GM19372 (cell line): ENCODE data around the gene HIVEP2.

Source experiments
- ATAC-seq: cut with Tn5 transposase; IDR thresholded peaks from one replicate; pipeline ENCODE4 v1.9.1; 2021; ENCODE audit warnings: mild to moderate bottlenecking, low read depth, moderate library complexity; ENCODE audit not compliant: unreplicated experiment

The HIVEP2 gene

DNA sequence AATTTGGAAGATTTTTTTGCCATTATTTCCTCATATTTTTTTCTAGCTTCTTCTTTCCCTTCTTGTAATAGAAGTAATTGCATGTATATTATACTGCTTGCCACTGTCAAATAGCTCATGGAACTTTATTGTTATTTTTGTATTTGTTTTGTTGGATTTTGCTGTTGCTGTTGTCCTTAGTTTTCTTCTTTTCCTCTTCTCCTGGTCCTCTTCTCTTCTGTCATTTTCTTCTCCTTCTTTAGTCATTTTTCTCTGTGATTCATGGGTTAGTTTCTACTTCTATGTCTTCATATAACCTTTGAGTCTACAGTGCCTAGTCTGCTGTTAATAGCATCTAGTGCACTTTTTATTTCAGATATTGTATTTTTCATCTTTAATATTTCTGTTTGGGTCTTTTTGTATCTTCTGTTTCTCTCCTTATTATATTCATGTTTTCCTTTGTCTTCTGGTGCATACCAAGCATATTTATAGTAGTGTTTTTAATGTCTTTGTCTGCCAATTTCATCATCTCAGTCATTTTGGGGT, 226.2 kb downstream of the HIVEP2 start:
- no peak for ATAC-seq

DNA sequence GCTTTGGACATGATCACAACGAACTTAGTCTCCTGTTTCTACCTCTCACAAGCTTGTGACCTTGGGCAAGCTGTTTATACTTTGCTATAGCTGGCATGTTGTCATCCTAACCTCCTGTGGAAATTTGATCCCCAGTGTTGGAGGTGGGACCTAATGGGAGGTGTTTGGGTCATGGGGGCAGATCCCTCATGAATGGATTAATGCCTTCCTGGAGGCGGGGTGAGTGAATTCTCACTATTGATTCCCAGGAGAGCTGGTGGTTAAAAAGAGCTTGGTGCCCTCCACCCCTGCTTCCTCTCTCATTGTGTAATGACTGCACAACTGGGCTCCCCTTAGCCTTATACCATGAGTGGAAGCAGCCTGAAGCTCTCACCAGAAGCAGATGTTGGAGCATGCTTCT, 228.9 kb downstream of the HIVEP2 start:
- no peak for ATAC-seq

DNA sequence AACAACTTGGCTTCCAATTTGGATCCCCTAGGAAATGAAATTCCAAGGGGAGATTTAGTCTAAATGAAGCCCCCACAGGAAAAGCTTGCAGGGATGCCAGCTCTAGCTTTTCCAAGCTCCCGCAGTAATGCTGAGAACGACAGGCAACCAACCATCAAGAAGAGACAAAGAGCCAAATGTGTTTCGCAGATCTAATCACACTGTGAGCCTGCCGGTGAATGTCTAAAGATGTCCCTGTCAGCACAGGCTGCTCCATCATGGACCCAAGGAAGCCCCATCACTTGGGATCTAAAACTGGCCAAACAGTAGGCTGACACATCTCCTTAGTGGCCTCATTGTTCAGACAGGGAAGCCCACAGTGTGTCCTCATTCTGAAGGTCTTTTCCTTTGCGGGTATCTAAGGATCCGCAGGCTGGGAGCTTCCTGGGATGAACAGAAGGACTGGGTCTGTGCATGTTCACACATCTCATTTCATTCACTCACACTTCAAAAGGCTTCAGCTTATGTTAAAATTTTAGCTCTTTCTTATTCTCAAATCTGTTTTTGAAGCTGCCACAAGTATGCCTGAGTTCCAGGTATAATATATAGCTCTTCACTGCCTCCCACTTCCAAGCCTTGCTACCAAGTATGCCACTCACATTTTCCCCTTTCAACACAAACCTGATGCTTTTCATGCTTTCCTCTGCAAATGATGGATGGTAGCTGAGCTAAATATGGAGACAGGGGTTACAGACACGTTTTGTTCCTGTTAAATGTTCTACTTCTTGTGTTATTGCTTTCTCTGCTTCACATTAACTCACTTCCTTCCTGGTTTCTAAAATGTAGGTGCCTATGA, 229.8 kb downstream of the HIVEP2 start:
- no peak for ATAC-seq

DNA sequence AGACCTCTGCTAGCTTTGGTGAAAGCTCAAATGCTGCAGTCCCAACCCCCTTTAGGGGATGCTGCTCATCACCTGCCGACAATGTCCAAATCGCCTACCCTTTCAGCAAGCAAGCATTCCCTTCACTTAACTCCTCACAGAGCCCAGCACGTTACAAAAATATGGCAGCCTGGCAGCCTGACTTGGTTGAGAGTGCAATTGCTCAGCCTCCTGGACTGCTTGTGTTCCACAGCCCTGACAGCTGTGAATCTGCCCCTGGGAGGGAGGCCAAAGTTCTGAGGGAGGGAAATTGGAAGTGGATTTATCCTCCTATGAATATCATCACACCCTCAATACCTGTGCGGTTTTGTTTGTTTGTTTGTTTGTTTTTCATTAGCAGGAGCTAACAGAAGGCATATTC, 231.0 kb downstream of the HIVEP2 start:
- no peak for ATAC-seq

DNA sequence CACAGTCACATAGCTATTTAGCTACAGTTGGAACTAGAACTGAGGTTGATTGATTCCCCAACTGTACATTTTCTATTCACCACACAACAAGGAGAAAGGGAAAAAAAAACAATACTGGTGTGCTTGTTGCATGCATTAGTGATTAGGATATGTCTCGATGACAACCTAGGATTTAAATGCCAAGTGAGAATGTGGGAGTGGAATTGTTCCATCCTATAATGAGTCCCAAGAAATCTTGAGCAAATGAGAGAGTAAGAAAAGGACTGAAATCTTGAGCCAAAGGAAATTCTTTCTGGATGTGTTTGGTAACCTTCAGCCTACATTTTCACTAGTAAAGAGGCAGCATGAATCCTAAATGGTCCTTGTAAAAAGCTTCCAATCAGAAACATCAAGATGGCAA, 232.7 kb downstream of the HIVEP2 start:
- ATAC-seq: no peak

DNA sequence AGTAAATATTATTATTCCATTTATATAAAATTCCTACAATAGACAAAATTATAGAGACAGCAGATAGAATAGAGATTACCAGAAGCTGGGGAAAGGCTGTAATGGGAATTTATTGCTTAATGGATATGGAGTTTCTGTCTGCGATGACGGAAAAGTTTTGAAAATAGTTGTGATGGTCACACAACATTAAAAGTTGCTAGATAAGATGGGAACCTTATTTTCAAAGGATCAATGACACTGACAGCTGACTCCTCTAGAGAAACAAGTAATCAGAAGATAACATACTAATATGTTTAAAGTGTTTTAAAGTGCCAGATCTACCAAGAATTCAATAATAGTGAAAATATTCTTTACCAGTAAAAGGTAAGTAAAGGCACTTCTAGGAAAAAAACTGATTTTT, 236.3 kb downstream of the HIVEP2 start:
- no peak for ATAC-seq

DNA sequence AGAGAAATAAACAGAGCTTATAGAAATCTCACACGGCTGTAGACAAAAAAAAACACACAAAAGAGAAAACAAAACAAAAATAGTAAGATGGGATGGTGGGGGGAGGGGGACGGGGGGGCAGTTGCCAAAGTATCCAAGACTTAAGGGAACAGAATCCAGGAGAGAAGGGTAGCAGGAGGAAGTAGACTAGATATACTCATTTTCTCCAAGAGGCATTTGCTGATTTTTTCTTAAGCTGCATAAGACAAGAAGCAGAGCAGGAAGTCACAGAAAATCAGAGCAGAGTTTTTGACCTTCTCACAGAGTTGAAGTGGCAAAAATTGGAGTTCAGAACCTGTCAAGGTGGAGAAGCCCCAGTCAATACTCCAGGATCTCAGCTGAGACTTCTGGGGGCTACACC, 237.7 kb downstream of the HIVEP2 start:
- no peak for ATAC-seq

DNA sequence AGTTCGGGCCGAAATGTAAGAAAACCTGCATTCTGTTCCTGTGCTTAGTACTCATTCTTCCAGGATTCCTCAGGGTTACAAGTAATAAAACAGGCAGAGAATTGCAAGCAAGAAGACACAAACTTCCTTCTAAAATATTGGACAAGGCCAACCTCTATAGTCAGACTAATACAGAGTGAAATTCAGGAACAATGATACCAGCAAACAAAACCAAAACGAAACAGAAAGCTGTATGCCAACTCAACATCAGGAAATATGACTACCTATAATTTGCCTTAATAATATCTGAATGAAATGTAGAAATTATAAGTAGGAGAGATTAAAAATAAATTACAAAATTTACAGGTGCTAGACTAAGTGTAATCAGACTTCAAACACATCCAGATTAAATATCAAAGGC, 238.8 kb downstream of the HIVEP2 start:
- ATAC-seq: no peak

DNA sequence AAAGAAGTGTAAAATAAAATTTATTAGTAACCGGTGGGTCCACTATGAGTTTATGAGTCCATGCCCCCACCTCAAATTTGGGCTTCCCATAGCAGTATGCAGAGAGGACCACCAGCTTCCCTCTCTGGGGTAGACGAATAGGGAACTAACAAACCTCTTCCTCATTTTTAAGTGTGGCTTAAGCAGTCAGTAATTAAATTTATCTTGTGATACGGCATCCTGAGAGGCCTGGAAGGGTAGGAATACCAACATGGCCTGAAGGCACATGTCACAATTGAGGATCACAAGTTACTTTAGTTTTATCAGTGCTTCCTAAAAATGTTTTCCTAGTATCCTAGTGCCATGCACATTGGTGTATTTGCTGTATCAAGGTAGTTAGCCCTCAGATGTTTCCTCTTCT, 239.9 kb downstream of the HIVEP2 start:
- ATAC-seq: no peak

DNA sequence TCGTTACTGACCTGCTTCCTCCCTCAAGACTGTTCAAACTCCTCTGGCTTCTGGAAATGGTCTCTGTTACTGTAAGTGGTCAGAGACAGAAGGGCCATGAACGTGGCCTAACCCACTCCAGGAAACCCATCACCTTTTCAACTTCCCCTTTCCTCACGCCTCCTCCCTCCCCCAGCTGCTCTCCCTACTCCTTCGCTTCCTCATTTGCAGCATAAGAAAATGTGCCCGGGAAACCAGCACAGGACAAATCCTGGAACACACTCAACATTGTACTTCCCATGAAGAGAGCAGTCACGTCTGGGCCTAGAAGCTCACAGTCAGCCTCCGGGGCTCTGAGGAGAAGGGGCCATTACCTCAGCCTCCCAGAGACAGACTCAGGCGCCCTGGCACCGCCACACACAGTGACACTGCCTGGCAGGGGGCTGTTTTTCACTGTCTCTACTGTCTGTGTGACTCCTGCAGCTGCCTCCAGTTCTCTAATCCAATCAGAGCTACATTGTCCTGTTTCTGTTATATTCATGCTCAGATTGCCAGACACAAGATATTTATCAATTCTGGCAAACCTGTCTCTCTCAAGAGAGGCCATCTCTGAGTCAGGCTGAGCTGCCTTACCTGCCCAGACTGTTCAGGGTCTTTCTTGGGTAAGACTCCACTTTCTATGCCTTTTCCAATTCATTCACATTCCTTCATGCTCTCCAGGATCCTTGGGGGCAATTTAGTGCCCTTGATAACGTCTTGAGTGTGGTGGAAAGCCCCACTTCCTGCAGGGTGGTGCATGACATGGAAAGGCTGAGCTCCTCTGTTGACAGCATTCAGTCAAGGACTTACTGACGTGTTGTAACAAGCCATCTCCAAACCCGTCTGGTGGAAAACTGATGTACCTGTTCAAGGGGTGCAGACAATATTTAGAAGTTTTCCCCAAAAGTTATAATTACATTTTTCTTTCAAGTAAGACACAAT, 242.2 kb downstream of the HIVEP2 start:
- no peak for ATAC-seq
